GM13977 (cell line): Measurements from ENCODE around the gene ALMS1.

Source experiments
- DNase-seq: peaks from one replicate; pipeline ENCODE4 v3.0.0; 2012; ENCODE audit warnings: low spot score
- in situ Hi-C: fragments of 300-500 bp; cut with MboI; formaldehyde crosslinking; loops from one replicate; pipeline ENCODE4 v1.12.0; 2022; ENCODE audit warnings: low sequenced_read_pairs, low pct_unique_long_range_greater_than_20kb, mixed read lengths, inconsistent platforms; ENCODE audit not compliant: unreplicated experiment
- TF ChIP-seq, protein P1 (sequence below): IDR thresholded peaks from 2 replicates; pipeline ENCODE4 v1.5.1; 2012; ENCODE audit warnings: mild to moderate bottlenecking, control low read depth; ENCODE audit not compliant: insufficient read depth; ENCODE audit errors: extremely low read depth, missing control alignments

Gene ALMS1

DNA sequence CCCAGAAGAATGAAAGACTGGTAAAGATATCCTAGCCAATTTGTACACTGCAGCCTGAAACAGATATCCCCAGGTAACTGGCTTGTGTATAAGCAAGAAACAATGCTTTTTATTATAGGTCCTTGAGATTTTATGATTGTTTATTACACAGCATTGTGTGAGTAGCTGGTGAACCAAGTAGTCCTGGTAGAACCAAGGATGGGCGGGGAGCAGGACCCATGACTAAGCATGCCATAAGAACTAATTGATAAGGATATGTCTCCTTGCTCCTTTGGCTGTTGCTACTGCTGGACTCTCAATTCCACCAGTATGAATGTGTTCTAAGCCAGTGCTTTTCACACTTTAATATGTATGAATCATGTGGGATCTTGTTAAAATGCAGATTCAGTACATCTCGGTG is 12.3 kb upstream of the ALMS1 start:
- TF ChIP-seq, protein P1, sequence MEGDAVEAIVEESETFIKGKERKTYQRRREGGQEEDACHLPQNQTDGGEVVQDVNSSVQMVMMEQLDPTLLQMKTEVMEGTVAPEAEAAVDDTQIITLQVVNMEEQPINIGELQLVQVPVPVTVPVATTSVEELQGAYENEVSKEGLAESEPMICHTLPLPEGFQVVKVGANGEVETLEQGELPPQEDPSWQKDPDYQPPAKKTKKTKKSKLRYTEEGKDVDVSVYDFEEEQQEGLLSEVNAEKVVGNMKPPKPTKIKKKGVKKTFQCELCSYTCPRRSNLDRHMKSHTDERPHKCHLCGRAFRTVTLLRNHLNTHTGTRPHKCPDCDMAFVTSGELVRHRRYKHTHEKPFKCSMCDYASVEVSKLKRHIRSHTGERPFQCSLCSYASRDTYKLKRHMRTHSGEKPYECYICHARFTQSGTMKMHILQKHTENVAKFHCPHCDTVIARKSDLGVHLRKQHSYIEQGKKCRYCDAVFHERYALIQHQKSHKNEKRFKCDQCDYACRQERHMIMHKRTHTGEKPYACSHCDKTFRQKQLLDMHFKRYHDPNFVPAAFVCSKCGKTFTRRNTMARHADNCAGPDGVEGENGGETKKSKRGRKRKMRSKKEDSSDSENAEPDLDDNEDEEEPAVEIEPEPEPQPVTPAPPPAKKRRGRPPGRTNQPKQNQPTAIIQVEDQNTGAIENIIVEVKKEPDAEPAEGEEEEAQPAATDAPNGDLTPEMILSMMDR: no peak
- no peak for DNase-seq
- in situ Hi-C loops: no loop called here

- TF ChIP-seq, protein P1: no peak
- in situ Hi-C loops: no loop called here
- no peak for DNase-seq
Measured at GRCh38 chr2:73374269-73374668, 11.4 kb upstream of the ALMS1 start.

DNA sequence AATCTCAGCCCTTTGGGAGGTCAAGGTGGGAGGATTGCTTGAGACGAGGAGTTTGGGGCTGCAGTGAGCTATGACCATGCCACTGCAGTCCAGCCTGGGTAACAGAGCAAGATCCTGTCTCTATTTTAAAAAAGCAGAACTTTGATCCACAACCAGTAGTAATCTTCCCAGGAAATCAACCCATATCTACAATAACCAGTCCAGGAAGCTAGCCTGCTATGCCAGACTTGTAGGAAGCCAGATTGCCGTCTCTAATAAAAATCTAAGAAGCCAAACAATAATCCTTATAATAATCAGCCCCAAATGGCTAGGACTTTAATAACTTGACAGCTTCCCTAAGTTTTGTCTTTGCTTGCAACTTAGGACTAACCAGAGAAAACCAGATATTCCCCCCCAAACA is 9.0 kb upstream of the ALMS1 start:
- DNase-seq: no peak
- in situ Hi-C loops: no loop called here

GRCh38 chr2:73383036-73383435 is 2.6 kb upstream of the ALMS1 start:
- in situ Hi-C loops: no loop called here
- no peak for DNase-seq
- TF ChIP-seq, protein P1: no peak

More for the DNA sequence above, 9.0 kb upstream of the ALMS1 start:
- TF ChIP-seq, protein P1: no peak

GRCh38 chr2:73385123-73385503 is 523 bp upstream of the ALMS1 start:
- TF ChIP-seq, protein P1: no peak
- in situ Hi-C loops: no loop called here
- no peak for DNase-seq

GRCh38 chr2:73386342-73386868 is 769 bp downstream of the ALMS1 start:
- in situ Hi-C loops: no loop called here
- no peak for DNase-seq
- TF ChIP-seq, protein P1: no peak
